Activated T-cell treated with anti-CD3 and anti-CD28 coated beads, Interleukin-2, amount 50 U/mL, for 48 hours (primary cell): ENCODE results near the gene NUP35.
"Not testable (repeated sequence)": the region's sequence is repeated elsewhere in the genome, so short reads cannot be mapped to it uniquely, and the experiment has no call there.

Experiments used
- DNase-seq, 2 experiments: peaks; one replicate each; pipeline ENCODE4 v3.0.0-alpha.2; 2020

The NUP35 gene

DNA sequence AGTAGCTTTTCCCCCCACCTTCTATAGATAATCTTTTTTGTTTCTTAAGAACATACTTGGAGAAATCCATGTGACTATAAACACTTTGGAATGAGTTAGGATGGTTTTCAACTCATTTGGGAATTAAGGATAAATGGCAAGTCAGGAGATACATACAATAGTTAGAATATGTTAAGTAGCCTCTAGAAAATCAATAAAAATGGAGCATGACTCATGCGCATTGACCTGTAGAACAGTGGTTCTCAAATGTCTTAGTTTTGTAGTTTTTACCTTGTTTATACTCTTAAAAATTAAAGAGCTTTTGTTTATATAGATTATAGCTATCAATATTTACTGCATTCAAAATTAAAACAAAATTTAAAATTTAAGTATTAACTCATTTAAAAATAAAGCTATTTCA lies 24.7 kb downstream of the NUP35 start:
- DNase-seq, result no peak

DNA sequence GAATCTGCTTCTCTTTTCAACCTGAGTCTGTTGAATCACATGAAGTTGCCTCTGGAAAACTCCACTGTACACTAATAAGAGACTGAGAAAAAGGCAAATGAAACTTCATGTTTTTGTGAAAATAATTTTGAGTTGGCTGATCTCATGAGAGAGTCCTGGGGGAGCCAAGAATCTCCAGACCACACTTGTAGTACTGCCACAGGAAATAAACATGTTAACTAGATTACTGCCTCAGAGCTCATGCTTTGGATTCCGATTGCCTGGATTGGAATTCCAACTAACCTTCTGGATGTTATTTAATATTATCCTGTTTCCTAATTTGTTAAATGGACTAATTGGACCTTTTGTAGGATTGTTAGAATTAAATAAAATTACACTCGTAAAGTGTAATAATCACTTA lies 25.2 kb downstream of the NUP35 start:
- no peak for DNase-seq

DNA sequence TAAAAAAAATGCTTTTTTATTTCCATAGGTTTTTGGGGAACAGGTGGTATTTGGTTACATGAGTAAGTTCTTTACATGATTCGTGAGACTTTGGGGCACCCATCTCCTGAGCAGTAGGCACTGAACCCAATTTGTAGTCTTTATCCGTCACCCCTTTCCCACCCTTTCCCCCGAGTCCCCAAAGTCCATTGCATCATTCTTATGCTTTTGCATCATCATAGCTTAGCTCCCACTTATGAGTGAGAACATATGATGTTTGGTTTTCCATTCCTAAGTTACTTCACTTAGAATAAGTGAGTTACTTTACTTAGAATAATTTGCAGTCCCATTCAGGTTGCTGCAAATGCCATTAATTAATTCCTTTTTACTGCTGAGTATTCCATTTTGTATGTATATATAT lies 28.0 kb downstream of the NUP35 start:
- not testable (repeated sequence) for DNase-seq

DNA sequence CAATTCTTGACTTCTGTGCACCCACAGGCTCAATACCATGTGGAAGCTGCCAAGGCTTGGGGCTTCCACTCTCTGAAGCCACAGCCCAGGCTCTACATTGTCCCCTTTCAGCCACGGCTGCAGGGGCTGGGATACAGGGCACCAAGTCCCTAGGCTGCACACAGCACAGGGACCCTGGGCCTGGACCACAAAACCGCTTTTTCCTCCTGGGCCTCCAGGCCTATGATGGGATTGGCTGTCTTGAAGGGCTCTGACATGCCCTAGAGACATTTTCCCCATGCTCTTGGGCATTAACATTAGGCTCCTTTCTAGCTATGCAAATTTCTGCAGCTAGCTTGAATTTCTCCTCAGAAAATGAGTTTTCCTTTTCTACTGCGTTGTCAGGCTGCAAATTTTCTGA lies 29.7 kb downstream of the NUP35 start:
- no peak for DNase-seq

DNA sequence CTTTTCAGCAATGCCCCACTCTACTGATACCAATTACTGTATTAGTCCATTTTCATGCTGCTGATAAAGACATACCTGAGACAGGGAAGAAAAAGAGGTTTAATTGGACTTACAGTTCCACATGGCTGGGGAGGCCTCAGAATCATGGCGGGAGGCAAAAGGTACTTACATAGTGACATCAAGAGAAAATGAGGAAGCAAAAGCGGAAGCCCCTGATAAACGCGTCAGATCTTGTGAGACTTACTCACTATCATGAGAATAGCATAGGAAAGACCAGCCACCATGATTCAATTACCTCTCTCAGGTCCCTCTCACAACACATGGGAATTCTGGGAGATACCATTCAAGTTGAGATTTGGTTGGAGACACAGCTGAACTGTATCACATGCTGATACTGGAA lies 30.5 kb downstream of the NUP35 start:
- not testable (repeated sequence) for DNase-seq

DNA sequence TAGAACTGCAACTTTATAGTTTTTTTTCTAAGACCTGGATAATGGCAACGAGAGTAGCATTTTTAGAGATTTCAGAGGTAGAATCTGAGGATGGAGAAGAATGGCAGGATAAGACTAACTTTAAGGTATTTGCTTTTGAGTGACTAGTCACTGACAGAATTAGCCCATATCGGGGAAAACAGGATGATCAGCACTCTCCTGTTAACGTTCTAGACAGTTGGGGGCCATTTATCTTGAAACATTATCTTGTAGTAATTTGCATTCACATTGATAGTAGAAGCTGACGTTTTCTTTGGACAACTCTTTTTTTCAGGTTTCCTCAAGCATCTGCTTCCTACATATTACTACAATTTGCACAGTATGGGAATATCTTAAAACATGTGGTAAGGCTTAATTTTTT lies 32.9 kb downstream of the NUP35 start:
- DNase-seq, result no peak

DNA sequence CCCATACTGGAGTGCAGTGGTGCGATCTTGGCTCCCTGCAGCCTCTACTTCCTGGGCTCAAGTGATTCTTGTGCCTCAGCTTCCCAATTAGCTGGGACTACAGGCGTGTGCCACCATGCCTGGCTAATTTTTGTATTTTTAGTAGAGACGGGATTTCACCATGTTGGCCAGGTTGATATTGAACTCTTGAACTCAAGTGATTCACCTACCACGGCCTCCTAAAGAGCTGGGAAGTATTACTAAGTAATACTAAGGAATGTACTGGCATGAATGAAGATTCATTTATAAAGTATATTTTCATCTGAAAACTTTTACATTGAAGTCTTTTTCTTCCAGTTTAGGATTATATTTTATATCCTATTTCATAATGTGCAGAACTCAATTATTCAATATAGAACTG lies 38.1 kb downstream of the NUP35 start:
- DNase-seq, result no peak

DNA sequence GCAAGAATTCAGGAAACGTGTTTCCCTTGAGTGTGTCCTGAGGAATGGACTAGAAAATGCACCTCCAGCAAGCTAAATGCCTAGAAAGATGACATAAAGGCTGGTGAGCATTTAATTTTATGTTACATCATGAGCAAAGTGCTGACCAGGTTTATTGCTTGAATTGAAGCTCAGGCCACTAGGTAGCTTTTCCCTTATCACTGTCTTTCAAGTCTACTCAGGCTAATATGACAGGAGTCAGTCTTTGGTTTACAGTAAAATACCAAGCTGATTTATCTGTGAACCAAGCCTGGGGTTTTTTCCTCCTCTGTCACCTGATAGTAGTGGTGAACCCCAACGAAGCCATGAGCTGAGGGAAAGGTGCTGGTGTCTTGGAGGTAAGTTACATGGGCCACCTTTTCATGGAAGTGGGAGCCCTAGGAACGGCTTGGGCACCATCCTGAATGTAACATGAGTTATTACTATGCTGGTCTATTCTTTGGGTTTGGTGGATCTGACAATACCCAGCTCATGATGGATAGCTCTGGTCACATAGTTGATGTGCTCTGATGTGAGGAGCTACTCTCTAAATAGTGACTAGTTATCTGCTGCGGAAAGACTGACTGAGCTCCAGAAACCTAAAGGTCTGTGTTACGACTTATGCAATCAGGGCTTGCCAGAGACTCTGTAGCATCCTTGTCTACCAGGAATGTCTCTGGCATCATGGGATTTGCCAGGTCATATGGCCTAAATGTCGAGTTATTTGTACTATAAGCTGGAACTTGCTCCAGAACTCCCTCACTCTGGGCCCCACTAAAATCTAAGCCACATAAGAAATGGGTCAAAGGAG lies 39.8 kb downstream of the NUP35 start:
- no peak for DNase-seq

DNA sequence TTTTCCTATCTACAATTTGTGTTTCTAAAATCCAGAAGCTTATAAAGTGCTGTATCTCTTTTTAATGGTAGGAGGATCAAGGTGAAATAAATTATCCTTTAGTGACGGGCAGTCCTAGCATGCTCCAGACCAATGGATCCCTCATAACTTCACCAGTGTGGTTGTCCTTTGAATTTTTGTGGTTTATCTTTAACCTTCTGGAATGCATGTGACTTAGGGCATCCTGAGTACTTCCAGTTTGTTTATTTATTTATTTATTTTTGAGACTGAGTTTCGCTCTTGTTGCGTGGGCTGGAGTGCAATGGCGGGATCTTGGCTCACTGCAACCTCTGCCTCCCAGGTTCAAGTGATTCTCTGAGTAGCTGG lies 40.4 kb downstream of the NUP35 start:
- DNase-seq, result no peak

DNA sequence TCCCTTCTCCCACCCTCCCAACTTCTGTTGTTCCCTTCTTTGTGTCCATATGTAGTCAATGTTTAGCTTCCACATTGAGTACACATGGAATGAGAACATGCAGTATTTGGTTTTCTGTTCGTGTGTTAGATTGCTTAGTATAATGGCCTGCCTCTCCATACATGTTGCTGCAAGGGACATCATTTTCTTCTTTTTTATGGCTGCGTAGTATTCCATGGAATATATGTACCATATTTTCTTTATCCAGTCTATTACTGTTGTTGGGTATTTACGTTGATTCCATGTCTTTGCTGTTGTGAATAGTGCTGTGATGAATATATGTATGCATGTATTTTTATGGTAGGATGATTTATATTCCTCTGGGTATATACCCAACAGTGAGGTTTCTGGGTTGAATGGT lies 42.0 kb downstream of the NUP35 start:
- DNase-seq, result no peak

DNA sequence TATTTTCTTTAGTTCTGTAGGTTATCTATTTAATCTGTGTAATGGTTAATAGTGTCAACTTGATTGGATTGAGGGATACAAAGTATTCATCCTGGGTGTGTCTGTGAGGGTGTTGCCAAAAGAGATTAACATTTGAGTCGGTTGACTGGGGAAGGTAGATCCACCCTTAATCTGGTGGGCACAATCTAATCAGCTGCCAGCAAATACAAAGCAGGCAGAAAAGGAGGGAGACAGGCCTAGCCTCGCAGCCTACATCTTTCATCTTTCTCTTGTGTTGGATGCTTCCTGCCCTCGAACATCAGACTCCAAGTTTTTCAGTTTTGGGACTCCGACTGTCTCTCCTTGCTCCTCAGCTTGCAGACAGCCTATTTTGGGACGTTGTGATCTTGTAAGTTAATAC lies 42.7 kb downstream of the NUP35 start:
- not testable (repeated sequence) for DNase-seq

DNA sequence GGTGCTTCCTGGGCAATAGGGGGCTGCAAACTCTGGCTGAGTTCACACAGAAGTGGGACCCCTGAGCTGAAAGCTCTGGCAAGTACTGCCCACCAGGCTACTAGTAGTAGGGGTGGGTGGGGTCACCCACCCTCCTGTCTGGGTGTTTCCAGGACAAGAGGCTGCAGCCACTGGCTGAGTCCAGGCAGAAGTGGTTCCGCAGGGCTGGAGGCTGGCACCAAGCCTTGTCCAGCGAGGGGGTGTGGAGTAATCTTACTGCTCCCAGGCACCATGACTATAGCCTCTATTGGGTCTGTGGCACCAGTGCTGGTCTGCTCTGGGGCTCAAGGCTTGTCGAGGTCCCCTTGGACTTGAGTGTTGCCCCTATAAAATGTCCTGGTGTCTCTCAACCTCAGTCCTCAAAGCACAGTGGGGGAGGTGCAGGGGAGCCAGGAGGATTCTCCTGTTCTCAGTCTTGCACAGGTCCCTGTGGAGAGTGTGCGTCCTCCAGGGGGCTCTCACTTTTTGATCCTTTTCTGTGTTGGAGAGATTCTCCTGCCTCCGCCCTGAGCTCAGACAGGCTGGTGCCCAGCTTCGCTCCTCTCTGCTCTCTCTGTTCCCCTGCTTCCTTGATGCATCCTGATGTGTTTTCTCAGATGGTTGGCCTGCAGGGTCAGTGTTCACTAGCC lies 48.1 kb downstream of the NUP35 start:
- DNase-seq, result no peak

DNA sequence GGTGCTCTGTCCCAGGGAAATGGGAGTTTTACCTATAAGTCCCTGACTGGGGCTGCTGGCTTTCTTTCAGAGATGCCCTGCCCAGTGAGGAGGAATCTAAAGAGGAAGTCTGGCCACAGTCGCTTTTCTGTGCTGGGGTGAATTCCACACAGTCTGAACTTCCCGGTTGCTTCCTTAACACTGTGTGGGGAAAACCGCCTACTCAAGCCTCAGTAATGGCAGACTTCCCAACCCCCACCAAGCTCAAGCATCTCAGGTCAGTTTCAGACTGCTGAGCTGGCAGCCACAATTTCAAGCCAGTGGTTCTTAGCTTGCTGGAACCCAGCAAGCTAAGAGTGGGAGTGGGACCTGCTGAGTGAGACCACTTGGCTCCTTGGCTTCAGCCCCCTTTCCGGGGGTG lies 54.9 kb downstream of the NUP35 start:
- no peak for DNase-seq

DNA sequence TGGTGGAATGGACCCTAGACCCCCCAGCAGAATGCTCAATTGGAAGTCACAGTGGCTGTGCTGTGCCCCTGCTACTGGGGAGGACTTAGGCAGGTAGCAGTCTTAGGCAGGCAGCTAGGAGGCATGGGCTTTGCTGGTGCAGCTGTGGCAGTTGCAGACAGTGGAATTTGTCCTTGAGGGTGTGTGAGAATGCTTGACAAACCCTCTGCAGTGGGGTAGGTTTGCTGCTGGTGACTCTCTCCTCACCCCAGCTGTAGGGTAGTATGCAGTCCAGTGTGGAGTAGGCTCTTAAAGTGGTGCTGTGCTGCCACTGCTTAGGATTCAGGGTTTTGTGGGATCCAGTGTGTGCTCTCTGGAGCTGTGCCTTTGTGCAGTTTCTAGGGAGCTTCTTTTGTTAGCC lies 61.3 kb downstream of the NUP35 start:
- DNase-seq, result no peak

DNA sequence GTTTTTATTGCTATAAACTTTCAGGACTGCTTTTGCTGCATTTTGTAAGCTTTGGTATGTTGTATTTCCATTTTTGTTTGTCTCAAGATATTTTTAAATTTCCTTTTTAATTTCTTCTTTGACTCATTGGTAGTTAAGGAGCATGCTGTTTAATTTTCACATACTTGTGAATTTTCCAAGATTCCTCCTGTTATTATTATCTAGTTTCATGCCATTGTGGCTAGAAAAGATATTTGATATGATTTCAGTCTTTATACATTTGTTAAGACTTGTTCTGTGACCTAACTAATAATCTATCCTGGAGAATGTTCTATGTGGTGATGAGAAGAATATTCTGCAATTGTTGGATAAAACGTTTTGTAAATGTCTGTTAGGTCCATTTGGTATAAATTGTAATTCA lies 62.1 kb downstream of the NUP35 start:
- no peak for DNase-seq

DNA sequence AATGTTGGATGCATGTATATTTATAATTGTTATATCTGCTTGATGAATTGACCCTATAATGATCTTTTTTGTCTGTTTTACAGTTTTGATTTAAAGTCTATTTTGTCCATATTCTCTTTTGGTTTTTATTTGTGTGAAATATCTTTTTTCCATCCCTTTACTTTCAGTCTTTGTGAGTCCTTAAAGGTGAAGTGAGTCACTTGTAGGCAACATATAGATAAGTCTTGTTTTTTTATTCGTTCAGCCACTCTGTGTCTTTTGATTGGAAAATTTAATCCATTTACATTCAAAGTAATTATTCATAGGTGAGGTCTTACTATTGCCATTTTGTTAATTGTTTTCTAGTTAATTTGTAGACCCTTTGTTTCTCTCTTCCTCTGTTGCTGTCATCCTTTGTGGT lies 62.5 kb downstream of the NUP35 start:
- DNase-seq, result no peak

DNA sequence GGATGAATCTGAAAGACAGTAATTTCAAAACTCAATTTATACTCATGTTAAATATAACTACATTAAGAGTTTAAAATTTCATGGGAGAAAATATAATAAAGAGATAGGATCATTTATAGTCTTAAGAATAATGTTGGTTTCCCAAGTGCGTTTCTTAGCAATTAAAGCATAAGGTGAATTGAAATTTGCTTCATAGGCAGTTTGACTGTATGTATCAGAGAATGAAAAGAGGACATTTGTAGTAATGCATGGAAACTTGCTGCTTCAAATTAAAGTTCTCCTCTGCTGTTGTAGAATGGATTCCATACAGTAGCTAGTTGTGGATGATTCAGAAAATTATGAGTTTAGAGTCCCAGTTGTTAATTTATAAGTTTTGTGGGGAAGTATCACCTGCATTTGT lies 68.1 kb downstream of the NUP35 start:
- DNase-seq, result no peak

DNA sequence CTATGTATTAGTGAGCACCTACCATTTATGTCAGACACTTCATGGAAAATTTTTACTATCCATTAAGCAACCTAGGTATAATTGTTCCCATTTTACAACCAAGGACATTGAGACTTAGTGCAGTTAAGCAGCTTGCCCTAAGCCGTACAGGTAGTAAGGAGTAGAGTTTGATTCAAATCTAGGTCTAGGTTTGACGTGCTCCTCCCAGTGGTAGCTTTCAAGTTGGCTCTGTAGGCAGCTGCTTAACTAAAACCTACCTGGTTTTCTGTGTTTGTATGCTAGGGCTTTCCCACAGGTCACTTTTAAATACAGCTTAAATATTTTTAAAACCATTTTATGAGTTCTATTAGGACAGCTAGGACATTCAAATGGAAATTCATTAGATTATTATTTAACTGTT lies 69.7 kb downstream of the NUP35 start:
- no peak for DNase-seq

DNA sequence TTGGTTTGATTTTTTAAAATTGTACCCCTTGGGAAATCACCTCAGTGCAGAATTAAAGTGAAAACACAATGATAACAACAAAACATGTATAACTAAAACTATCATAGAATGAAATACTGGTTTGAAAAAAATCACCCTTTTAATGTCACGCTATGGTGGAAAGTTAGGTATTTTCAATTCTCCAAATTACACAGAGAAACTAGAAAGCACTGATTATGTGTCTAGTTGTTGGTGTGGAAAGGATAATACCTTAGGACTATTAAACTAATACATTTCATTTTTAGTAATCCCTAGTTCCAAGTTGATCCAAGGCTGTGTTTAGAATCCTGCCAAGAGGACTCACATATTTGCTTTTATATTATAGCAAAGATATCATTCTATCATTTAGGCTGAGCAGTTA lies 71.2 kb downstream of the NUP35 start:
- DNase-seq, result no peak

DNA sequence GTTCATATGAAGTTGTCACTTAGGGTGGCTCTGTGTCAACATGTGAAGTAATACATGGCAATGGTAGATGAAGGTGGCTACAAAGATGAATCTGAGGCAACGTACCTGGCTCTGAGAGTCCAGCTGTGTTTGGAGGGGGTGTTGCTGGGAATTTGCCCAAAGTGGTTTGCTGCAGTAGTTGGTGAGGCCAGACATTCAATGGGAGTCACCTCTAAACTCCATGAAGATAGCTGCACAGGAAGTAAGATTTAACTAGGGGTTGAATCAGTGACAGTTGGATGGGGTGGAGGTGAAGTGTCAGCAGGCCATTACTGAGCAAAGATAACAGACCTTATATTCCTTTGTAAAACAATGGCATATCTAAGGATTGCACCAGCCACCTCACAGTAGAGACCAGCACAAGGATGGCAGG lies 71.8 kb downstream of the NUP35 start:
- DNase-seq, result no peak

DNA sequence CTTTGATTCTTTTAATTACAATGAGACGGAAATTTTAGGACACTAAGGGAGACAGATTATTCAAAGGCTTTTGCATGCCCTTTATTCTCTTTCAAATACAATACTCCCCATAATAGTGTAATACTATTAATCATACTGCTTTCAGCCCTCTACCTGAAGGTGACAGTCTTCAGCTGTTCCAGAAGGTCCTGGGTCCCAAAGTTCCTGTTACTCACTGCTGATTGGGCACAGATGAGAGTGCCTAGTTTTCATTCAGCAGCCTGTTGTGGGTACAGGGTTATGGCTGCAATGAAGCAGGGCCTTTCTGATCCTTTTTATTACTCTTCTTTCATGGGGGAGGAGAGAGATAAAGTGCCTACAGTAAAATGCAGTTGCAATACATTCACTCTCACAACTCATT lies 80.2 kb downstream of the NUP35 start:
- DNase-seq, result no peak

DNA sequence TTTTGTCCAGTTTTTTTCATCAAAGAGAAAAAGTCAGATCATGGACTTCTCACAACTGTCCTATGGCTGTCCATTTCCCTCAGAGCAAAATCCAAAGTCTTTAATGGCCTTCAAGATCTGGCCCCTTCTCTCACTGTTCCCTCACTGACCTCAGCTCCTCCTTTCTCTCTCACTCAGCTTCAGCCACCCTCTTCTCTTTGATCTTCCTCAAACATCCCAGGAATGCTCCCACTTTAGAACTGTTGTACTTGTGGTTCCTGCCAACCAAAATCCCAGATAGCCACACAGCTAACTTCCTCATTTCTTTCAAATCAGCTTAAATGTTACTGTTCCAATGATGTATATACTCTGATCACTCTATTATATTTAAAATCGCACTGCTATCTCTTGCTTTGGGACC lies 82.9 kb downstream of the NUP35 start:
- DNase-seq, result no peak

DNA sequence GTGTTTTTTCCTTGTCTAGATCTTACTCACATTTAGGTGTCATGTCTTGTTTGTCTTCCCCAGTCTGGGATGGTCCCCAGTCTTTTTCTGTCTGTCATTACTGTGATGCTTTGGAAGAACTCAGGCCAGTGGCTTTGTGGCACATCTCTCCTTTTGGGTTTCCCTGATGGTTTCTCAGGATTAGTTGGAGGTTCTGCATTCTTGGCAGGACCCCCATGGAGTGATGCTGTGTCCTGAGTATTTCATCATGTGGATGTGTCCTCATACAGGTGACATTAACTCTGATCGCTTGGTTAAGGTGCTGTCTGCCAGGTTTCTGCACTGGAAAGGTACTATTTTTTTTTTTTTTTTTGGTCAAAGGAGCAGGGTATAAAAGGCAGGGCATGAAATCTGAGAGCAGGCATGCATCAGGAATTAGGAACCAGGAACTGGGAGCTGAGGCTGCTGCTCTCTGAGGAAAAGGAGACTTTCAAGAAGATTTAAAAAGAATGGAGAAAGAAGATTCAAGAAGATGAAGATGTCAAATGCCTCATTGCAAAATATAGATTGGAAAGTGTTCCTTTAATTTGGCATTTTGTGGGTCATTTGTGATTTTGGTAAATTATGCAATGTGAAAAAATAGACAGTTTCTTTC lies 85.3 kb downstream of the NUP35 start:
- no peak for DNase-seq
